Measurements from ENCODE around the gene MARCHF3.

MARCHF3 gene

DNA sequence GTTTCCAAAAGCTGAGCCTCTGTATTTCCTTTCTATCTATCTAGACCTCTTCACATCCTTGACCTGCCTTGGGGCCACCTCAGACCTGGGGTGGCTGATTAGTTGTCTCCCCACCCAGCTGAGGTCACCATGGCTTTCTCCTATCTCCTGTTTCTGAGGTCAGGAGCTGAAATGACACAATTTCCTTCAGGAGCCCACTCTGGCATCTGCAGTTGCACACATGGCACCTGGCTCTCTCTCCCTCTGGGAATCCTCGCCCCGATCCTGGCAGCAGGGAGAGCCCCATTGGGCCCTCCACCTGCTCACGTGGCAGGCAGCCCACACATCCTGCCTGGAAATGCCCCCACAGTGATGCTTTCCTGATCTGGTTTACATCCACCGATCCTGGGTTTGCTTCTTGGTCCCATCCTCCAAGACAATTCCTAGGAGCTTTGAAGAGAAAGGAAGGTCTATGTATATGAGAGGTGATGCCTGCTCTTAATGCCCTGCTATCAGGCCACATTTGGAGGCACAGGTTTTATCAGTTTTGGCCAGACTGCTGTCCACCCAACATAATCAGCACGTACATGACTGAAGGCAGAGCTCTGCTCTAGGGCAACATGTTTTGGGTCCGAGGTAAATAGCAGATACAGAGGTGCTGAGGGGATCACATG lies 53.7 kb downstream of the MARCHF3 start:
- H3K4me1 ChIP-seq (ENCODE audit: control insufficient read depth in 1 of 2, insufficient read depth in 2 of 2, low read length in 2 of 2) = peaks cover 12 to 13% of the 10 kb centered on the region in 2 donors
- H3K36me3 ChIP-seq (ENCODE audit: control insufficient read depth in 1 of 2, insufficient read depth in 2 of 2, low read length in 2 of 2) = no peaks in the 10 kb centered on the region
- H3K27ac ChIP-seq (ENCODE audit: low read length) = no peak overlapping the region
- no peak overlapping the region for H3K4me3 ChIP-seq (ENCODE audit: low read depth in 1 of 2, low read length in 2 of 2)
- no peaks in the 10 kb centered on the region for H3K9me3 ChIP-seq (ENCODE audit: control insufficient read depth in 1 of 2, low read length in 2 of 2)
- H3K27me3 ChIP-seq (ENCODE audit: low read depth, low read length) = no peaks in the 10 kb centered on the region

DNA sequence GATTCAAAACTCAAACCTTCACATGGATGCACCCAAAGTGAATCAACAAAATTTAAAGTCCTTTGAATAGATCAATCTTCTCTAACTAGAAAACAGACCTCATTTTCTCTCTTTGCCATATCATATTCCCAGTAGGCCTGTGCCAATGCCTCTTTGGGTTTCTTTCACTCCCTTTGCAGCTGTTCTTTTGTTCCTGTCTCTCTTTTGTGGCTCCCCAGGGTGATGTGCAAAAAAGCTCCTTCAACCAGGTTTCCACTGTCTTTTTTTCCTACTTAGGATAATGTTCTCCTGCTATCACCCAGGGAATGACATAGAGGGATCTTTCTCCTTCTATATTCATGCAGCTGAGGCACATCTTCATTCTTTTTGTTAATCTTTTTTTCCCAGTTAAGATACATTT lies 54.6 kb downstream of the MARCHF3 start:
- no peaks in the 10 kb centered on the region for H3K36me3 ChIP-seq (ENCODE audit: control insufficient read depth in 1 of 2, insufficient read depth in 2 of 2, low read length in 2 of 2)
- H3K27me3 ChIP-seq (ENCODE audit: low read depth, low read length) = no peaks in the 10 kb centered on the region
- H3K4me1 ChIP-seq (ENCODE audit: control insufficient read depth in 1 of 2, insufficient read depth in 2 of 2, low read length in 2 of 2) = peaks cover 12 to 18% of the 10 kb centered on the region in 2 donors
- H3K9me3 ChIP-seq (ENCODE audit: control insufficient read depth in 1 of 2, low read length in 2 of 2) = no peaks in the 10 kb centered on the region
- no peak overlapping the region for H3K27ac ChIP-seq (ENCODE audit: low read length)
- no peak overlapping the region for H3K4me3 ChIP-seq (ENCODE audit: low read depth in 1 of 2, low read length in 2 of 2)

DNA sequence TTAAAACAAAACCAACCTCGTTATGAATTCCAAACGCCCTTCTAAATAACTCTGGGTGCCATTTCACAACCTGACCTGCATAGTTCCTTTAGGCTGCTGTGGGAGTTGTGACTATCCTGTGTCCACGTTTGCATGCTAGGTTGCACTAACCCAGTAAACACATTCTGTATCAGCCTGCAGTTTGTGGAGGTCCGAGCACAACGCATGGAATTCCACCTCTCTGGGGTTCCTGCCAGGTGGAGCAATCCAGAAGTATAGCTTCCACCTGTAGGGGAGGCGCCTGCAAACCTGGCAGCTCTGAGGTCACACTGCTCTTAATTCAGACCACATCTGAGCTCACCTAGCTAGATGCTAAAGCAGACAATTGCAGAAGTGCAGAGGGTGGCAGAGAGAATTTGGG lies 57.2 kb downstream of the MARCHF3 start:
- Histone ChIP-seq H3K4me3 (ENCODE audit: low read depth in 1 of 2, low read length in 2 of 2) (no peak overlapping the region), H3K27ac (ENCODE audit: low read length) (no peak overlapping the region), H3K27me3 (ENCODE audit: low read depth, low read length) (no peaks in the 10 kb centered on the region), H3K9me3 (ENCODE audit: control insufficient read depth in 1 of 2, low read length in 2 of 2) (no peaks in the 10 kb centered on the region), H3K36me3 (ENCODE audit: control insufficient read depth in 1 of 2, insufficient read depth in 2 of 2, low read length in 2 of 2) (no peaks in the 10 kb centered on the region), H3K4me1 (ENCODE audit: control insufficient read depth in 1 of 2, insufficient read depth in 2 of 2, low read length in 2 of 2) (peaks cover 12 to 18% of the 10 kb centered on the region in 2 donors)

DNA sequence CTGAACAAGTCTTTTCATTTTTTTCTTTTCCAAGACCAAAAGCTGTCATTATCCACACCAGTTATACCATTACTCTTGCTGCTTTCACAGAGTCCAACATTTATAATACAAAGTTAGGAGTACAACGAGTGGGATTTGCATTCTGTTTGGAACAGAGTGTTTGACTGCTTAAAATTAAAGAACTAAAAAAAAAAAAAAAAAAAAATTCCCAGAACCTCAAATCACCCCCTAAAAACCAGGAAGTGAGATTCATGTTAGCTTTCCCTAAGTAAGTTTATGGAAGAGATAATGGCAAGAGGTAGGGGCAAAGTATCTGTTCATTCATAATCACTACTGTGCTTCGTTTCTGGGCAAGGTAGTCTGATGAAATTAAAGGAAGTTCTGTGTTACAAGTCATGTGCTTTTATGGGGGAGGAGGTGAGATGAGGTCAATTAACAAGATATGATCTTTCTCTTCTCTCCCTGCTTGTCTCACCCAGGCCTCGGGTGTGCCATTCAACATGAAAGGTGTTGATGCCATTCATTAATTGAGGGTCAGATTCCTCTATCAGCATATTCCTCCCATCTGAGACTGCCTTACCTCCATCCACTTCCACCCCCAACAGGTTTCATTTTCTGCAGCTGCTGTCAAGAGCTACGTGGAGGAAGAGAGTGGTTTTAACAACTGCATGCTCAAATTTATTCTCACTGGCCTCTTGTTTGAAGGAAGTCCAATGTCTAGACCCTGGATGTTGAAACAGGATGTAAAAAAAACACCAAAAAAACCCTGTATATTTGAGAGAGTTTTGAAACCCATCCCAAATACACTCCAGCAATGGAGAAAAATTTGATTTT lies 58.1 kb downstream of the MARCHF3 start:
- Histone ChIP-seq H3K4me3 (ENCODE audit: low read depth in 1 of 2, low read length in 2 of 2) (peak overlapping the region in 1 of 2 donors; percentile 12), H3K4me1 (ENCODE audit: control insufficient read depth in 1 of 2, insufficient read depth in 2 of 2, low read length in 2 of 2) (peaks cover 12 to 18% of the 10 kb centered on the region in 2 donors), H3K9me3 (ENCODE audit: control insufficient read depth in 1 of 2, low read length in 2 of 2) (no peaks in the 10 kb centered on the region), H3K36me3 (ENCODE audit: control insufficient read depth in 1 of 2, insufficient read depth in 2 of 2, low read length in 2 of 2) (no peaks in the 10 kb centered on the region), H3K27me3 (ENCODE audit: low read depth, low read length) (no peaks in the 10 kb centered on the region), H3K27ac (ENCODE audit: low read length) (peak overlapping the region; percentile 22)

DNA sequence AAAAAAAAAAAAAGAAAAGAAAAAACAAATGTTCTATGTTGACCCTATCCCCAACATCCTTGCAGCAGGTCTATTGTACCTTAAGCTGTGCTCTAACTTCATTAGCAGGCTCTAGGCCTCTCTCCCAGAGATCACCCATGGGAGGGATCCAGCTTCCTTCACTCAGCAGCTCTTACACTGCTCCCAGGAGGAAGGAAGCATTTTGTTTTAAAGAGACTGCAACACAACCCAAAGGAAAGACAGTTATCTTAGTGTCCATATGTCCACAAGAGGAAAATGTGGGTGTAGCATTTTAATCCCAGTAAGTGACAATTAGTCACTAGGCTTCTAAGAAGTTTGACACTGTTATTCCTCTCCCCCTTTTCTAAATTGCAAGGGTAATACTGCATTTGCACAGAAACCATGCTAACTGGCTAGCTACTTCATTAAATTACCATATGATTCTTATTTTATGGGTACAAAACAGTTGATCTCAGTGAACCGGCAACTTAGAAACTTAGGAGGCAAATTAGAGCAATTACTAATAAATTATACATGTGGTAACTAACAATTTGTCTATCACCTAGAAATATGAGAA lies 58.8 kb downstream of the MARCHF3 start:
- Histone ChIP-seq H3K4me3 (ENCODE audit: low read depth in 1 of 2, low read length in 2 of 2) (no peak overlapping the region), H3K27me3 (ENCODE audit: low read depth, low read length) (no peaks in the 10 kb centered on the region), H3K9me3 (ENCODE audit: control insufficient read depth in 1 of 2, low read length in 2 of 2) (no peaks in the 10 kb centered on the region), H3K36me3 (ENCODE audit: control insufficient read depth in 1 of 2, insufficient read depth in 2 of 2, low read length in 2 of 2) (no peaks in the 10 kb centered on the region), H3K4me1 (ENCODE audit: control insufficient read depth in 1 of 2, insufficient read depth in 2 of 2, low read length in 2 of 2) (peaks cover 12 to 18% of the 10 kb centered on the region in 2 donors), H3K27ac (ENCODE audit: low read length) (peak overlapping the region; percentile 22)

DNA sequence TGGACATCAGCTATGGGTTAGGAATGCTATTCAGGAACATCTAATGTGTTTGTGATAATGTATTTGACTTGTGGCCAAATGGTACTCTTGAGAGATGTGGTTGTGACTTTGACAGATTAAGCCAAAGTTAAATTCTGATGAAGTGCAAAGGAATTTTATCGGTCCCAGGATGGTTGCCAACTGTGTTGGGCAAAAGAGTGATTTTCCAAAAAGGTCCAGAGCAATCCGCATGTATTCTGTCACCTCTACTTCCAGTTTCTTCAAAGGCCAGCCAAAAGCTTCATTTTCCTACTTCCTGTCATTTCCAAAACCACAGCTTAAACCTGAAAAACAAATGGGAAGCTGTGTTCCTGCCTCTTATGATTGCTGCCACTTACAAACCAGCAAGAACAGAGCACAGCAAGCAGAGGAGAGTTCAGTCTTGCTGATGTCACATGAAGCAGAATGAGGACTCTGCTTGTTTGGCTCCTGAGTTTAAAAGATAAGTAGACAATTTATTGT lies 59.8 kb downstream of the MARCHF3 start:
- no peak overlapping the region for H3K27ac ChIP-seq (ENCODE audit: low read length)
- H3K4me3 ChIP-seq (ENCODE audit: low read depth in 1 of 2, low read length in 2 of 2) = no peak overlapping the region
- H3K4me1 ChIP-seq (ENCODE audit: control insufficient read depth in 1 of 2, insufficient read depth in 2 of 2, low read length in 2 of 2) = peaks cover 12 to 18% of the 10 kb centered on the region in 2 donors
- H3K9me3 ChIP-seq (ENCODE audit: control insufficient read depth in 1 of 2, low read length in 2 of 2) = no peaks in the 10 kb centered on the region
- no peaks in the 10 kb centered on the region for H3K27me3 ChIP-seq (ENCODE audit: low read depth, low read length)
- no peaks in the 10 kb centered on the region for H3K36me3 ChIP-seq (ENCODE audit: control insufficient read depth in 1 of 2, insufficient read depth in 2 of 2, low read length in 2 of 2)

DNA sequence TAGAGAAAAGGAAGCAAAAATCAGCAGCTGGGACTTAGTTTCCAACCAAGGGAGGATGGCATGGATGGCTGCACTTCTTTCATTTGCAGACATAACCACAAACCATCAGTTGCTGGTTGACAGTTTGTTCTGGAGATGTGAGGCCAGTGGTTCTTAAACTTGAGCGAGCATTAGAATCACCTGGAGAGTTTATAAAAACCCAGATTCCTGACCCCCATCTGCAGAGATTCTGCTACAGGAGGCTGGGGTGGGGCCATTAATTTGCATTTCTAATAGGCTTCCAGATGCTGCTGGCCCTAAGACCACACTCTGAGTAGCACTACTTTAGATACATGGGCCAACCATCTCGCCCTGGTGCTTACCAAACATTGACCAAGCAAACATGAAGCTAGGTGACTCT lies 60.8 kb downstream of the MARCHF3 start:
- H3K4me1 ChIP-seq (ENCODE audit: control insufficient read depth in 1 of 2, insufficient read depth in 2 of 2, low read length in 2 of 2) = peaks cover 12 to 18% of the 10 kb centered on the region in 2 donors
- no peaks in the 10 kb centered on the region for H3K36me3 ChIP-seq (ENCODE audit: control insufficient read depth in 1 of 2, insufficient read depth in 2 of 2, low read length in 2 of 2)
- no peaks in the 10 kb centered on the region for H3K9me3 ChIP-seq (ENCODE audit: control insufficient read depth in 1 of 2, low read length in 2 of 2)
- no peak overlapping the region for H3K27ac ChIP-seq (ENCODE audit: low read length)
- no peaks in the 10 kb centered on the region for H3K27me3 ChIP-seq (ENCODE audit: low read depth, low read length)
- no peak overlapping the region for H3K4me3 ChIP-seq (ENCODE audit: low read depth in 1 of 2, low read length in 2 of 2)

DNA sequence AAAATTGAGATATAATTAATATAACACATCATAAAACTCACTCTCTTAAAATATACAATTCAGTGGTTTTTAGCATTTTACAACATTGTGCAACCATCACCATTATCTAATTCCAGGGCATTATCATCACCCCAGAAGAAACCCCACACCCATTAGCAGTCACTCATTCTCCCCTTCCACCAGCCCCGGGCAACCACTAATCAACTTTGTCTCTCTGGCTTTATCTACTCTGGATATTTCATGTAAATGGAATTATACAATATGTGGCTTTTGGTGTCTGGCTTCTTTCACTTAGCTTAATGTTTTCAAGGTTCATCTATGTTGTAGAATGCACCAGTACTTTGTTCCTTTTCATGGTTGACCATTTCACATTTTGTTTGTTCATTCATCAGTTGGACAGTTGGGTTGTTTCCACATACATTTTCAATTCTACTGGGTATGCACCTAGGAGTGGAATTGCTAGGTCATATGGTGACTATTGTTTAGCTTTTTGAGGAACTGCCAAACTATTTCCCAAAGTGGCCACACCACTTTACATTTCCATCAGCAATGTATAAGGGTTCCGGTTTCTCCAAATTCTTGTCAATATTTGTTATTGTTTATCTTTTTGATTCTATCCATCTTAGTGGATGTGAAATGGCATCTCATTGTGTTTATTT lies 62.4 kb downstream of the MARCHF3 start:
- no peak overlapping the region for H3K27ac ChIP-seq (ENCODE audit: low read length)
- H3K27me3 ChIP-seq (ENCODE audit: low read depth, low read length) = no peaks in the 10 kb centered on the region

DNA sequence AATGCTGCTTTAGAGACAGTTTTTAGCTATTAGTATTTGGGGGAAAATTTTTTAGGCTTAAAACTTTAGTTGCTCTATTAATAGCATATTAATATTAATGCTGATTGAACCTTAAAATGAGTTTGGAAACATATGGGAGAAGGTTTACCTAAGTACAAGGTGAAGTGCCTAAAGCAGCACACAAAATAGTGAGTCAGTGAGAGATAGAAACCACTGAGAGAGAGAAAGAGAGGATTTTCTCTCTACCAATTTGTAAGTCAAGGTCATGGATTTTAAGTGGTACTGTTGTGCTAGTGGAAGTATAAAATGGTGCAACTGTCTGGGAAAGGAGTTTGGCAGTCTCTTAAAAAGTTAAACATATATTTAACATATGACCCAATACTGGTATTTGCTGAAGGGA lies 64.9 kb downstream of the MARCHF3 start:
- Histone ChIP-seq H3K27ac (ENCODE audit: low read length) (no peak overlapping the region), H3K27me3 (ENCODE audit: low read depth, low read length) (no peaks in the 10 kb centered on the region), H3K4me3 (ENCODE audit: low read depth in 1 of 2, low read length in 2 of 2) (no peak overlapping the region)

More for the DNA sequence above, 62.4 kb downstream of the MARCHF3 start:
- H3K36me3 ChIP-seq (ENCODE audit: control insufficient read depth in 1 of 2, insufficient read depth in 2 of 2, low read length in 2 of 2) = no peaks in the 10 kb centered on the region
- no peak overlapping the region for H3K4me3 ChIP-seq (ENCODE audit: low read depth in 1 of 2, low read length in 2 of 2)
- no peaks in the 10 kb centered on the region for H3K9me3 ChIP-seq (ENCODE audit: control insufficient read depth in 1 of 2, low read length in 2 of 2)
- peaks cover 7 to 16% of the 10 kb centered on the region in 2 donors for H3K4me1 ChIP-seq (ENCODE audit: control insufficient read depth in 1 of 2, insufficient read depth in 2 of 2, low read length in 2 of 2)

DNA sequence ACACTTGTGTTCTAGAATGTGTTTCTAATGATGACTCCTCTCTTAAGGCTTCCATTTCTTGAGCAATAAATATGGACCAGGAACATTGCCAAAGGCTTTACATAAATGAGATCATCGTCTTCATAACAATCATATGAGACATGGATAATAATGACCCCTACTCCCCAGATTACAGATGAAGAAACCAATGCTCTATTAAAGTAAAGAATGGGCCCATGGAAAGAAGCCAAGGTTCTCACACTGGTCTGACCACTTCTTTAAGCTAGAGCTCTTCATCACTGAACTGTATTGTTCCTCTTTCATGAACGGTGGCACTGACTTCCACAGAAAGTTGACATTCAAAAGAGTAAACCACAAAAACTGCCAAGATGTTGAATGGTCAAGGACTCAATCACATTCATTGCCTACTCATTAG lies 65.3 kb downstream of the MARCHF3 start:
- Histone ChIP-seq H3K36me3 (ENCODE audit: control insufficient read depth in 1 of 2, insufficient read depth in 2 of 2, low read length in 2 of 2) (no peaks in the 10 kb centered on the region), H3K27ac (ENCODE audit: low read length) (no peak overlapping the region), H3K9me3 (ENCODE audit: control insufficient read depth in 1 of 2, low read length in 2 of 2) (no peaks in the 10 kb centered on the region), H3K4me3 (ENCODE audit: low read depth in 1 of 2, low read length in 2 of 2) (no peak overlapping the region), H3K4me1 (ENCODE audit: control insufficient read depth in 1 of 2, insufficient read depth in 2 of 2, low read length in 2 of 2) (no peaks in the 10 kb centered on the region), H3K27me3 (ENCODE audit: low read depth, low read length) (no peaks in the 10 kb centered on the region)

More for the DNA sequence above, 64.9 kb downstream of the MARCHF3 start:
- Histone ChIP-seq H3K36me3 (ENCODE audit: control insufficient read depth in 1 of 2, insufficient read depth in 2 of 2, low read length in 2 of 2) (no peaks in the 10 kb centered on the region), H3K9me3 (ENCODE audit: control insufficient read depth in 1 of 2, low read length in 2 of 2) (no peaks in the 10 kb centered on the region), H3K4me1 (ENCODE audit: control insufficient read depth in 1 of 2, insufficient read depth in 2 of 2, low read length in 2 of 2) (no peaks in the 10 kb centered on the region)

DNA sequence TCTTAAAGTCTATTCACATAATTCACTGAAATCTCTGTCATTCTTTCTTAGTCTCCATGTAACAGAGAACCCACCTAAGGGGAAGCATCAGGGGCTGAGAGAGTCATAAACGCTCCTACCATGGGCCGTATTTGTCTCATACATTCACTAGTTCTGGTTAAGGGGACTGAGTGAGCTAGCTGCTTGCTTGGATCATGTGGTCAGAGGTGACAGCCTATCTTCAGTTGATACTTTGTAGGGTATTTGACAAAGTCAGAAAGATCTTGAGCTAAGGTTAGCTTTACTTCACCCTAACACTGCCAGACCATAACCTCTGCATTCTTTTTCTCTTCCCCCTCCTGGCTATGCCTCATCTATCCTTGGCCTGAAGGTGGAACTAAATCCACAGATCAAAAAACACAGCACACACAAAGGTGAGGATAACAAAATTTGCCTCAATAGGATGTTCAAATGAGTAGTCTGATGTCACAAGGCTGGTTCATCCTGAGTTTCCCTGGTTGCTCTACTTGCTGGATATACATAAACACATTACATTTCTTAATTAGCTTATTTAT lies 66.5 kb downstream of the MARCHF3 start:
- Histone ChIP-seq H3K36me3 (ENCODE audit: control insufficient read depth in 1 of 2, insufficient read depth in 2 of 2, low read length in 2 of 2) (no peaks in the 10 kb centered on the region), H3K27me3 (ENCODE audit: low read depth, low read length) (no peaks in the 10 kb centered on the region), H3K4me1 (ENCODE audit: control insufficient read depth in 1 of 2, insufficient read depth in 2 of 2, low read length in 2 of 2) (no peaks in the 10 kb centered on the region), H3K9me3 (ENCODE audit: control insufficient read depth in 1 of 2, low read length in 2 of 2) (no peaks in the 10 kb centered on the region), H3K4me3 (ENCODE audit: low read depth in 1 of 2, low read length in 2 of 2) (no peak overlapping the region), H3K27ac (ENCODE audit: low read length) (no peak overlapping the region)
